Body of pancreas (tissue), 4 donors: Measurements from ENCODE around the gene TYRO3. TPM values are rescaled to one million over a fixed set of nuclear protein-coding genes. Genes with fewer than 3 reads are reported as not detected.

Source experiments
- ATAC-seq: fragments of 150-250 bp; one replicate; pipeline ENCODE4 v1.9.1; 2016
- DNase-seq, 4 donors: peaks; one replicate each; pipeline ENCODE4 v3.0.0-alpha.2; 2019
- H3K27ac ChIP-seq, 4 donors: fragments of 200-600 bp; sonication (generic); 1 replicate in 3 of 4; 2 replicates in 1 of 4; pipeline versions ENCODE4 v1.5.1 to v1.6.1; 2016 to 2019; ENCODE audit warnings: mild to moderate bottlenecking in 1 of 4, mixed read lengths in 1 of 4, moderate library complexity in 1 of 4
- H3K27me3 ChIP-seq, 2 donors: fragments of 200-600 bp; sonication (generic); one replicate each; pipeline ENCODE4 v1.6.0; 2016; ENCODE audit warnings: mild to moderate bottlenecking in 1 of 2
- H3K36me3 ChIP-seq, 2 donors: fragments of 200-600 bp; sonication (generic); replicated peaks in 1 of 2; 2 replicates each; pipeline ENCODE4 v1.5.1; 2016; ENCODE audit warnings: low read depth in 2 of 2; ENCODE audit not compliant: insufficient read depth in 1 of 2
- H3K4me1 ChIP-seq: fragments of 200-600 bp; sonication (generic); one replicate; pipeline ENCODE4 v1.6.0; 2016
- H3K4me3 ChIP-seq, 2 donors: fragments of 200-600 bp; sonication (generic); 1 replicate in 1 of 2; 2 replicates in 1 of 2; pipeline ENCODE4 v1.5.1; 2016 to 2019
- H3K9me3 ChIP-seq, 3 donors: fragments of 200-600 bp; sonication (generic); 1 replicate in 2 of 3; 2 replicates in 1 of 3; pipeline ENCODE4 v1.5.1; 2016
- POLR2A ChIP-seq, 3 donors: fragments of 450-650 bp; IDR thresholded peaks; one replicate each; pipeline ENCODE4 v1.6.1; 2016; ENCODE audit warnings: antibody characterized with exemption in 3 of 3, mild to moderate bottlenecking in 2 of 3
- whole genome bisulfite sequencing, 2 donors: methylation state at CpG; one replicate each; pipeline ENCODE4 v1.1.5; 2017; 5-methylcytosine and 5-hydroxymethylcytosine counted together
- intact Hi-C: fragments of 100-400 bp; cut with DNase I; formaldehyde crosslinking; loops from one replicate; pipeline ENCODE4 v1.15.1; 2023
- total RNA-seq, 2 donors: library from RNA; depleted of rRNA; stranded (reverse); fragments of >200 nt; gene quantifications; one replicate each; pipeline ENCODE4 v1.1.0, GENCODE V29; 2016
- TF ChIP-seq, protein P1 (sequence below), 7 experiments: fragments of 450-650 bp in 4 of 7; fragments of 200-600 bp in 3 of 7; sonication (generic) in 3 of 7; IDR thresholded peaks; one replicate each; pipeline ENCODE4 v1.5.1; 2016 to 2019; ENCODE audit warnings: antibody characterized with exemption in 7 of 7

The TYRO3 gene
- total RNA-seq, 2 donors from 2014 or later: 10.9 to 12.5 TPM

DNA sequence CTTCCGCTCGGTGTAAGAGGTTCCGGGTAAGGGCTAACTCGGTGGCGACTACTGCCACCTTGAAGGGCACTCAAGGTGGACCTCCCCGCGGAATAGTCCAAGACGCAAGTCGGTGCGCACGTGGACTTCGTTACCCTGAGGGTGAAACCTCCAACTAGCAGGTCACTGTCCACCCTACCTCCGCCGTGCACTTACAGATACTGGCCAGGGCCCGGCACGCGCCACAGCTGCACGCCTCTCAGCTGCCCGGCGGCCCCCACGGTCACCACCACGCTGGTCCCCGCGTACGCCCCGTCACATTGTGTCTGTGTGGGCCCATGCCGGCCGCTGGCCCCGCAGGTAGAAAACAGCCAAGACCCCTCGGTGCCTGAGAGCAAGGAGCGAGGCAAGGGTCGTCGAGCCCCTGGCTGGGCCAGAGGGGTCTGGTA, 46.5 kb upstream of the TYRO3 start:
- no peaks in the 10 kb centered on the region for H3K9me3 ChIP-seq
- intact Hi-C loops: no loop called here
- no peak for ATAC-seq
- no peak for DNase-seq
- H3K27me3 ChIP-seq: peaks cover 0 to 19% of the 10 kb centered on the region in 2 donors
- TF ChIP-seq, protein P1, sequence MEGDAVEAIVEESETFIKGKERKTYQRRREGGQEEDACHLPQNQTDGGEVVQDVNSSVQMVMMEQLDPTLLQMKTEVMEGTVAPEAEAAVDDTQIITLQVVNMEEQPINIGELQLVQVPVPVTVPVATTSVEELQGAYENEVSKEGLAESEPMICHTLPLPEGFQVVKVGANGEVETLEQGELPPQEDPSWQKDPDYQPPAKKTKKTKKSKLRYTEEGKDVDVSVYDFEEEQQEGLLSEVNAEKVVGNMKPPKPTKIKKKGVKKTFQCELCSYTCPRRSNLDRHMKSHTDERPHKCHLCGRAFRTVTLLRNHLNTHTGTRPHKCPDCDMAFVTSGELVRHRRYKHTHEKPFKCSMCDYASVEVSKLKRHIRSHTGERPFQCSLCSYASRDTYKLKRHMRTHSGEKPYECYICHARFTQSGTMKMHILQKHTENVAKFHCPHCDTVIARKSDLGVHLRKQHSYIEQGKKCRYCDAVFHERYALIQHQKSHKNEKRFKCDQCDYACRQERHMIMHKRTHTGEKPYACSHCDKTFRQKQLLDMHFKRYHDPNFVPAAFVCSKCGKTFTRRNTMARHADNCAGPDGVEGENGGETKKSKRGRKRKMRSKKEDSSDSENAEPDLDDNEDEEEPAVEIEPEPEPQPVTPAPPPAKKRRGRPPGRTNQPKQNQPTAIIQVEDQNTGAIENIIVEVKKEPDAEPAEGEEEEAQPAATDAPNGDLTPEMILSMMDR (IDR thresholded peaks at IDR 0.05): no peak
- no peak for TF ChIP-seq POLR2A (IDR thresholded peaks at IDR 0.05)
- H3K36me3 ChIP-seq: no peaks in the 10 kb centered on the region
- H3K4me1 ChIP-seq: peaks cover 37% of the 10 kb centered on the region
- H3K27ac ChIP-seq: no peak overlapping the region
- WGBS, 2 donors: 11% methylated on average over 7 to 33 of the region's 33 CpGs
- no peak overlapping the region for H3K4me3 ChIP-seq

DNA sequence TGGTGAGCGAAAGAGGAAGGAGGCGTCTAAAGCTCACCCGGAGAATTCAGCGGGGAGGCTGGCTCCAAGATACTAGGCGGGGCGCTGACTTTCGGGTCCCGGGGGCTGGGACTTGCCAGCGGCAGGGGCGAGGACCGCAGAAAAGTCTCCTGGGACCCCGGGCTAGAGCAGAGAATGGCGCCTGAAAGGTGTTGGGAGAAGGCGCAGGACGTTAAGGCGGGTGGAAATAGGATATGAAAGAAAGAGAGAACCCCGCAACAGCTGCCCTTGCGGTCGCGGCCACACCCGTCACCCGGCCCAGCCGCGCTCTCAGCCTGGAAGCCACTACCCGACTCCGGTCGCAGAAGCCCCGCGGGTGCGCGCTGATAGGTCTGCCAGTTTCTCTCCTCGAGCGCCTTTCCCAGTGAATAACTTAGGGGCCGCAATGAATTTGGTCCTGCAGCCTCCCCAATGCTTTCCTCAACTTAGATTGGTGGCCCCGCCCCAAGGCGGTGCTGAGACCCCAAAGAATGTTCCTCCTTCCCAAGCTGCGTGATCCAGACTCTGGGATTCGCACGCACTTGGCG, 46.0 kb upstream of the TYRO3 start:
- 11 to 26% methylated on average over 32 to 40 of the region's 40 CpGs for WGBS, 2 donors
- peaks cover 0 to 19% of the 10 kb centered on the region in 2 donors for H3K27me3 ChIP-seq
- no peak for TF ChIP-seq POLR2A (IDR thresholded peaks at IDR 0.05)
- TF ChIP-seq, protein P1 (IDR thresholded peaks at IDR 0.05): no peak
- ATAC-seq: peak; percentile 23
- intact Hi-C loops: no loop called here
- H3K36me3 ChIP-seq: no peaks in the 10 kb centered on the region
- no peak overlapping the region for H3K4me3 ChIP-seq
- DNase-seq: peak in 1 of 4 donors; percentile 24
- H3K9me3 ChIP-seq: no peaks in the 10 kb centered on the region
- no peak overlapping the region for H3K27ac ChIP-seq
- H3K4me1 ChIP-seq: peaks cover 32% of the 10 kb centered on the region

DNA sequence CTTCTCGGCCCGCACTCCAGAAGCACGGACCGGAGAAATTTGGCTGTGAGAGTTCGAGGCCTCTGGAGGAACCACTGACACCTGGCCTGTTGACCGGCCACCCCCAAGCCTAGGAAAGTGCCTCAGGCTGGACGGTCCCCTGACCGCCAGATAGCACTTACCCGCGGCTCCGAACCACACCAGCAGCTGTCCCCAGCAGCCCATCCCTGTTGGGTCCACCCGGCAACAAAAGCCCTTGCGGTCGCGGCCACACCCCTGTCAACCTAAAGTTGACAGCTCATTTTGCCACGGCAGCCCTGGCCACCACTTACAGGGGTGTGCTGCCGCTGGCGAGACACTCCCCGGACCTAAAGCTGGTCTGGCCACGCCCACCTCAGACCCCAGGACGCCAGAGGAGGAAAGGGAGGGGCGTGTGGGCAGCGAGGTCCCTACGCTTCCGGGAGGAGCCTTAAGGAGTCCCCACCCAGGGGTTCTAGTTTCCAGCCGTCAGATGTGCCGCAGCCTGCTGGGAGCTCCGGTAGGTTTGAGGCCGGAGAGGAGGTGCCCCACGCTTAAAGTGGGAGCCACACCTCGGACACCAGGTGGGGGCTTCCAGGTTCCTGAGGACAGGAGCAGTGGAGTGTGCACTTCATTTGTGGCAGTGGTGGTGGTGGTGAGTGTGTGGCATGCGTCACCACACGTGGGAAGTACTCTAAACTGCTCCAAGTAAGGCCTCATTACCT, 45.3 kb upstream of the TYRO3 start, which contains the start of gene LTK:
Gene LTK, minus strand, starts transcription at position 322 of the 722 bp plus-strand sequence. Its CDS starts 118 bp downstream, at position 204.
- Histone ChIP-seq H3K4me3 (no peak within 1 kb of the TSS), H3K36me3 (no peaks in the 10 kb centered on the region), H3K27me3 (peaks cover 0 to 19% of the 10 kb centered on the region in 2 donors), H3K4me1 (peaks cover 30% of the 10 kb centered on the region), H3K27ac (no peak within 1 kb of the TSS), H3K9me3 (no peaks in the 10 kb centered on the region)
- ATAC-seq: no peak
- intact Hi-C loops: no loop called here
- DNase-seq: no peak
- TF ChIP-seq, protein P1 (IDR thresholded peaks at IDR 0.05): no peak
- TF ChIP-seq POLR2A (IDR thresholded peaks at IDR 0.05): no peak
- WGBS, 2 donors: 36% methylated on average over 33 of the region's 33 CpGs; no CpG with 5 or more reads in 1 of the 2 donors

DNA sequence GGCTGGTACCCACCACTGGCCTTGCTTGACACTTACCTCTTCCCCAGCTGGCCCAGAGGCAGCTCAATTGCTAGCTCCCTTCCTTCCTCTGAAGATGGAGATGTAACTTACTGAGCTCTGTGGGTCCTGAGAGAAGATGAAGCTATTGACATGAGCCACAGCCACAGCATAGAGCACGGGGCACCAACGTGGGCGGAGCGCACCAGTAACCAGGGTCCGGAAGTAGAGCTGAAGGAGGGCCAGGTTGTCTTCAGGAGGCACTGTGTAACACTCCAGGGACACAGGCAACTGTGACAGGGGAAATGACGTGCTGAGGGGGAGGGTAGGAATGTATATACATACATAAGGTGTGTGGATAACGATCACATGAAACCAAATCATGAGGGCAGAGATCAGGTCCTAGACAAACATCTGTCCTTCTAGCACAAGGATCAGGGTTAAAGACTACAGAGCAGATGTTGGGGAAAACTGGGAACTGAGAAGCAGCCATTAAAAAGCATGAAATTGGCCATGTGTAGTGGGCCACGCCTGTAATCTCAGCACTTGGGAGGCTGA, 41.0 kb upstream of the TYRO3 start:
- intact Hi-C loops: no loop called here
- 91 to 92% methylated on average over 8 of the region's 8 CpGs for WGBS, 2 donors
- H3K27me3 ChIP-seq: peaks cover 0 to 7% of the 10 kb centered on the region in 2 donors
- no peaks in the 10 kb centered on the region for H3K9me3 ChIP-seq
- no peak overlapping the region for H3K4me3 ChIP-seq
- peaks cover 8% of the 10 kb centered on the region for H3K4me1 ChIP-seq
- TF ChIP-seq, protein P1 (IDR thresholded peaks at IDR 0.05): no peak
- no peak for TF ChIP-seq POLR2A (IDR thresholded peaks at IDR 0.05)
- no peak for DNase-seq
- no peaks in the 10 kb centered on the region for H3K36me3 ChIP-seq
- ATAC-seq: no peak
- no peak overlapping the region for H3K27ac ChIP-seq
